IPS-NIHi11 (cell line): Measurements from ENCODE around the gene NPIPA5.
"Not testable (repeated sequence)": the region's sequence is repeated elsewhere in the genome, so short reads cannot be mapped to it uniquely, and the experiment has no call there.

Experiments used
- DNase-seq: peaks from one replicate; pipeline ENCODE4 v3.0.0; 2012; ENCODE audit warnings: mixed read lengths, low spot score

Gene NPIPA5

DNA sequence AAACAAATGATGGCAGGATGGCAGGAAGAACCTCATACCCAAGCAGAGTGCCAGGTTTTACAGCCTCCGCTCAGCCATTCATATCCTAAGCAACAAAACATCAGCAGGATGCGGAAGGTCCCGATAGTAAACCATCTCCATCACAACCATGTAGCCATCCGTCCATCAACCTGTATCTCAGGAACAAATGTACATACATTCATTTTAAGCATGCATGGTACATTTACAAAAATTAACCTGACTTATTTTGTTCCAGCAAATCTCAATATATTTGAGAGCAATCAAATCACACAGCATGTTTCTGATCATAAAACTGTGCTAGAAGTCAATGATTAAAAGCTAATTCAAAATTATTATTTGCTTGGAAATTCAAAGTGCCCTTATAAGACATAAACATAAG, at the start of gene NPIPA5:
Gene NPIPA5, minus strand, starts transcription at position 101 of the 400 bp plus-strand sequence. Its CDS starts 0 bp downstream, at position 101.
- DNase-seq = not testable (repeated sequence)

DNA sequence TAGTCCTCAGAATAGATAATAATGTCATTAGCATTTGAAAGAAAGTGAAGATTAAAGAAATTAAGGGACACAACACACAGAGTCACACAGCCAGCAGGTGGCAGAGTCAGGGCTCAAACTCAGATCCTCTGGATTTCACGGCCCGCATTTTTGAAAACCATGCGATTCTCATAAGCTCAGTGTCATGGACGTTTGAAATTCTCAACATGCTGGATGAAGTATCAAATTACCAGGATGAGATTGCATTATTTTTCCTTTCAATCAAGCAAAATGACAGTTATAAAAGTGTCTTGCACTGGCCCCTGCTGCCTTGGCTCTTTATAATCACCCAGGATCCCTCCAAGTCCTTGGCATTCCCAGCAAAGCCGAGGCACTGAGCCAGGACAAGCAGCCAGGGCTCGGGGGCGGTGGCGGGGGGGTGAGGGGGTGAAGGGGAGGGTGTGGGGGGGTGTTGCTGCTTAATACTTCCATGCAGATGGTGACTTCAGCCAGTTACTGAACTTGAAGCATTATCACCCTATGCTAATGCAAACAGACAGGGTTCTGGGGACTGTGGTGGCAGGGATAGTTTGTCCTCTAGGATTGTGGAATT, 49.6 kb upstream of the NPIPA5 start:
- peak; percentile 34 for DNase-seq

DNA sequence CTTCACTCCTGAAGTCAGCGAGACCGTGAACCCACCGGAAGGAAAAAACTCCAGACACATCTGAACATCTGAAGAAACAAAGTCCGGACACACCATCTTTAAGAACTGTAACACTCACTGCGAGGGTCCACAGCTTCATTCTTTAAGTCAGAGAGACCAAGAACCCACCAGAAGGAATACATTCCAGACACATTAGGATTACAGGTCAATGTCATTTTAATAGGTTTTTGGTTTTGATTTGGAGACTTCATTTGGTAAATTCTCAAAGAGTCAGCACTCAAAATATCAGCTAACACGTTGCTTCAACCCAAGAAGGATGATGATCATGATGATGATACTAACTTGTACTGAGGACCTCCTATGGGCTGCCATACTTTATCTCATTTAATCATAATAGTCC, 48.7 kb upstream of the NPIPA5 start:
- DNase-seq = no peak

DNA sequence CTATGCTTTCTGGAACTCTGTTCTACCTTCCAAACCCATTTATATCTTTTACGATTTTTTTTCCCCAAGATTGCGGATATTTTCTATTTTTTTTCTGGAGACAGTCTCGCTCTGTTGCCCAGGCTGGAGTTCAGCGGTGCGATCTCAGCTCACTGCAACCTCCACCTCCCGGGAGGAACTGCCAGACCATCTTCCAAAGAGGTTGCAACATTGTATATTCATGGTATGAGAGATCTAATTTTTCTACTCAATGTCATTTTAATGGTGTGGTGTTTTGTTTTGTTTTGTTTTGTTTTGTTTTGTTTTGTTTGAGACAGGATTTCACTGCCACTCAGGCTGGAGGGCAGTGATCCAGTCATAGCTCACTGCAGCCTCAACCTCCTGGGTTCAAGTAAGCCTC, 47.8 kb upstream of the NPIPA5 start:
- DNase-seq = no peak

DNA sequence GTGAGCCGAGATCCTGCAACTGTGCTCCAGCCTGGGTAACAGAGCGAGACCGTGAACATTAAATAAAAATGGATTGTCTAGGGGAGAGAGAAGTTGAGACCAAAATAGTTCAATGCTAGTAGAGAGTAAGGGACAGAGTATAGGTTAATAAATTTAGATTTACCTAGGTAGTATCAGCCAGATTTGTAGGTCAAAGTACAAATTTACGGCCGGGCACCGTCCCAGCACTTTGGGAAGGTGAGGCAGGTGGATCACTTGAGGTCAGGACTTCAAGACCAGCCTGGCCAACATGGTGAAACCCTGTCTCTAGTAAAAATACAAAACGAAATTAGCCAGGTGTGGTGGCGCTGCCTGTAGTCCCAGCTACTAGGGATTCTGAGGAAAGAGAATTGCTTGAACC, 44.1 kb upstream of the NPIPA5 start:
- DNase-seq = no peak

DNA sequence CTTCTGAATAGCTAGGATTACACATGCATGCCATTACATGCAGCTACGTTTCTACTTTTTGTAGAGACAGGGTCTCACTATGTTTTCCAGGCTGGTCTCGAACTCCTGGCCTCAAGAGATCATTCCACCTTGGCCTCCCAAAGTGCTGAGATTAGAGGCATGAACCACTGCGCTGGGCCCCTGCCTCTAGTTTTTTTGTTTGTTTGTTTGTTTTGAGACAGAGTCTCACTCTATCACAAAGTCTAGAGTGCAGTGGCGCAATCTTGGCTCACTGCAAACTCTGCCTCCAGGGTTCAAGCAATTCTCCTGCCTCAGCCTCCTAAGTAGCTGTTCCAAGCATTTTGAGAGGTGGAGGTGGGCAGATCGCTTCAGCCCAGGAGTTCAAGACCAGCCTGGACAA, 43.6 kb upstream of the NPIPA5 start:
- not testable (repeated sequence) for DNase-seq

DNA sequence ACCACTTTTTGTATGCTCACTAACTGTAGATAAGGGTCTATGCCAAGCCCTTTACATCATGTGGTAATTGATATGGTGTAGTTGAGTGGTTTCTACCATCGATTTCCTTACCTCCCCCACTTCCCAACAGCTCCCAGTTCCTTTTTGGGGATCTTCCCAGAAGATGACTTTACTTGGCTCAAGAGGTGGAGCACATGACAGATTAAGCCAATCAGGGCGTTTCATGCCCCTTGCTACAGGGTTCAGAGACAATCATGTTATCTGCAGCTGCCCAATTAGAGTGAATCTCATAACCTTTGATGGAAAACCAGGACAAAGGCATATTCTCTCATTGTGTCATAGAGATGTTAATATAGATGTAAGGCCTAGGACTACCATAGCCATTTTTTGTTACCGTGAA, 40.1 kb upstream of the NPIPA5 start:
- DNase-seq = no peak

DNA sequence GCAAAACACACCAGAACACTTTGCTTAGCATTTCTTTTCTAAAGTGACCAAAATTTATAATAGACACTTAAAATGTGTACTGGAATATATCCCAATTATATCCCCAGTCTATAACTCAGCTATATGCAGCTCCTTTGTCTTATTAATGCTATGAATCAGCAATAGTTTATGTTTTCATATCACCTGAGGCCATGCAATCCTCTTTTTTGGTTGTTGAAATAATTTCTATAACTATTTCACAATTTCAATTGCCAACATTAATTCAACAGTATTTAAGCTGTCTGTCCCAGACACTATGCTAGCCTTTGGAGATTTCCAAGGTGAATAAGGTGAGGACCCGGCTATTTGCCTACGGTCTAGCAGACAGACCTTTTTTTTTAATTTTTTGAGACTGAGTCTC, 39.1 kb upstream of the NPIPA5 start:
- no peak for DNase-seq

DNA sequence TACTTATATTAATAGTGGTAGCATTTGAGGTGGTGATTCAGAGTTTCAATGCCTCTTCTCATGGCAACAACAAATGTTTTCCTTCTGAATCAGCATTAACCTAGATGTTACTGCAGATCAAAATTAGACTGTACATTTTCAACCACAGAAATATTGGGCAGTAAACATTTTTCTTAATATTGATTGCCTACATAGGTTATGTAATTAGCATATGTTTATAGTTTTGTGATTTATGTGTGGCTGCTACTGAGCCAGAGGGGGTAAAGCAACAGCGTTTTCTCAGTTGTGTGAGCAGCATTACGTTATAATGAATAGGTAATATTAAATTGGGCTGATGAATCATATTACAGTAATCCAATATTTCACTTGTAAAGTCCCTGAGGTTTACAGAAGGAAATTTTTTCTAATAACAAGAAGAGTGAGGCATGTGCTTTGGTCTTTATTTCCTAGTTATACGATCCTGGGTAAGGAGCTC, 37.5 kb upstream of the NPIPA5 start:
- DNase-seq = no peak

DNA sequence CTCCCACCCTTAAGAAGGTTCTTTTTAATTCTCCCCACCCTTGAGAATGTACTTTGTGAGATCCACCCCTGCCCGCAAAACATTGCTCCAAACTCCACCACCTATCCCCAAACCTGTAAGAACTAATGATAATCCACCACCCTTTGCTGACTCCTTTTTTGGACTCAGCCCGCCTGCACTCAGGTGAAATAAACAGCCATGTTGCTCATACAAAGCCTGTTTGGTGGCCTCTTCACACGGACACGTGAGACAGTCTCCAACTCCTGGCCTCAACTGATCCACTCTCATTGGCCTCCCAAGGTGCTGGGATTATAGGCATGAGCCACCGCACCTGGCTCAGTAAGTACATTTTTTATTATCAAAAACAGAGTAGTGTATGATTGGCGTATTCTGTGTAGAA, 31.4 kb upstream of the NPIPA5 start:
- not testable (repeated sequence) for DNase-seq

DNA sequence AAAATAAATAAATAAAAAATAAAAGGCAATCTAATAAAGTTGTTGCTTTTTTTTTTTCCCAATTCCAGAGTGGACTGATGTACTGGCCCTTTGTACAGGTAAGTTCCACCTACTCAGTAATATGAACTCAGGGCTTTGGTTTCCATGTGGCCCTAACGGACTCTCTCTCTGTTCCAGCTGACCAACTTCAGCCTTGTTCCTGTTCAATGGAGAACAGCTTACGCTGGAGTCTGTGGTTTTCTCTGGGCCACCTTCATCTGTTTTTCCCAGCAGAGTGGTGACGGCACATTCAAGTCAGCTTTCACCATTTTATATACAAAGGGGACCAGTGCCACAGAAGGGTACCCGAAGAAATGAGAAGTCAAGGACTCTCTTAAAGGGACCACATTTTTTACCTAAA, 29.7 kb upstream of the NPIPA5 start:
- DNase-seq = not testable (repeated sequence)

DNA sequence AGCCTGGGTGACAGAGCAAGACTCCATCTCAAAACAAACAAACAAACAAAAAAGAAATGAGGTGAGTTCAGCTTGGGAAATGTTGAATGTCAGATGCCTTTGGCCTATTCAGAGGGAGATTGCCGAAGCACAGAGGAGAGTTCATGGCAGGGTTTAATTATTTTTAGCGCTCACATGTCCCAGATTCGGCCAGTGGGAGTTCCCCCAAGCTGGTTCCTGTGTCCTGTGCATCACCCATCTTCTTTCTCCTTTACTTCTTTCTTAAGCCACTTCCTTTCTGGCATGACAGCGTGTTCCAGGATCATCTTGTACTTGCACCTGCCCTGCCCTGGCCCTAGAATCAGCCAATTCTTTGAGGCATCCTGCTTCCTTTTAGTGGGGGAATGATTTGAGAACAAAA, 26.7 kb upstream of the NPIPA5 start:
- DNase-seq = no peak

DNA sequence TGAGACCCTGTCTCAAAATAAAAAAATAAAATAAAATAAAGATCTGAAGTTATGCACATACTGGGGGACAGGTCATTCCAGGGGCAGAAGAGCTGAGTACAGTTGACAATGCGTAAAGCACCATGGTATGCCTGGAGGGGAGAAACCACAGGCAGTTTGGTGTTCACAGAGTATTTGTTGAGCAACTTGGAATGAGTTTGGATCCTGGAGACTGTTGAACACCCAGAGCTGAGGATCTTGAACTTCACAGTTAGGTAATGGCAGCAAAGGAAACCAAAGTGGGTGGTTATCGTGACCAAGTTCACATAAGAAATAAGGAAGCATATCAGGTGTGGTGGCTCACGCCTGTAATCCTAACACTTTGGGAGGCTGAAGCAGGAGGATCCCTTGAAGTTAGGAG, 26.0 kb upstream of the NPIPA5 start:
- not testable (repeated sequence) for DNase-seq

DNA sequence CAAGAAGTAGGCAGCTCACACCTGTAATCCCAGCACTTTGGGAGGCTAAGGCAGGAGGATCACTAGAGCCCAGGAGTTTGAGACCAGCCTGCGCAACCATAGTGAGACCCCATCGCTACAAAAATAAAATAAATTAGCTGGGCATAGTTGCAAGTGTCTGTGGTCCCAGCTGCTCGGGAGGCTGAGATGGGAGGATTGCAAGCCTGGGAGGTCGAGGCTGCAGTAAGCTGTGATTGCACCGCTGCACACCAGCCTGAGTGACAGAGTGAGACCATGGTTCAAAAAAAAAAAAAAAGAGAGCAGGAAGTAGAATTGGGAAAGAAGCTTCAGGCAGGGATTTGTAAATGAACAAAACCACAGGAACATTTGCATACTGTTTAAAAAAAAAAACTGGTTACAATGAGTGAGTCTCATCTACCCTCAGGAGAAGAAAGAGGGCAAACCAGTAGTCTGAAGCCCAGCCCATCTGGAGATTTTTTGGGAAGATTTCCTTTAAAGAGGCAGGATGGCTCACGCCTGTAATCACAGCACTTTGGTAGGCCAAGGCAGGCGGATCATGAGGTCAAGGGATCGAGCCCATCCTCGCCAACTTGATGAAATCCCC, 25.4 kb upstream of the NPIPA5 start:
- DNase-seq = no peak

DNA sequence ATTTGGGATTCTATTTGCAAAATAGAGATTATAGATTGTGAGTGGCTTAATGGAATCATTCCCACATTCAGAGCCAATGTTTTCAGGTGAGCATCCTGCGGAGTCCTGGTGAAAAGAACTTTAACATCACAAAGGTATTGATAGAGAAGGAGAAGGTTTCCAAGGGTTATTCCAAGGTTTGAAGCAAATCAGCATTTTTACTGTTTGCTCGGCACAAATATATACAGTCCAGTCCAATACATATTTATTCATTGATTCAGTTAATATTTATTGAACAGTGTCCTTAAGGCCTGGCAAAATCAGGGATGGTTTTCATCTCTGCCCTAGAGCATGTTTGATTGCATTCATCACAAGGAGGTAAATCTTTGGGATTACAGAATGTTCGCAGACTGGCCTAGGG, 23.9 kb upstream of the NPIPA5 start:
- DNase-seq = no peak

DNA sequence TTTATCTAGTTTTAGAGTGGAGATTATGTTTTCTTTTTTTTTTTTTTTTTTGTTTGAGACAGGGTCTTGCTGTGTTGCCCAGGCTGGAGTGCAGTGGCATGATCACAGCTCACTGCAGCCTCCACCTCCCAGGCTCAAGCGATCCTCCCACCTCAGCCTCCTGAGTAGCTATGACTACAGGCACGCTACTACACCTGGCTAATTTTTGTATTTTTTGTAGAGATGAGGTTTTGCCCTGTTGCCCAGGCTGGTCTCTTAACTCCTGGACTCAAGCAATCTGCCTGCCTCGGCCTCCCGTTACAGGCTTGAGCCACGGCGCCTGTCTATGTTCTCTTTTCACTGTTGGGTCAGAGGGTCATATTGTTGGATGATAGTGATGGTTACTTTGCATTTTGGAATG, 22.2 kb upstream of the NPIPA5 start:
- not testable (repeated sequence) for DNase-seq

DNA sequence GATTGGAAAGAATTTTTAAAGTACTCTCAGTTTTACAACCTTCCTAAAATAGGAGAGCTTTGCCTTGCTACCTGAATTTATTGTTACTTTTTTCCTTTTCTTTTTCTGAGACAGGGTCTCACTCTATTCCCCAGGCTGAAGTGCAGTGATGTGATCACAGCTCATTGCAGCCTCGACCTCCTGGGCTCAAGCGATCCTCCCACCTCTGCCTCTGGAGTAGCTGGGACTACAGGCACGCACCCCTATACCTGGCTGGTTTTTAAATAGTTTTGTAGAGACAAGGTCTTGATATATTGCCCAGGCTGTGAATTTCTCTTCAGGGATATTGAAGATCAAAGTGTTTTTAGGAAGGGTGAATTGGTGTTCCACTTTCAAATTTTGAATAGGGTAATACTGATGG, 21.2 kb upstream of the NPIPA5 start:
- no peak for DNase-seq

DNA sequence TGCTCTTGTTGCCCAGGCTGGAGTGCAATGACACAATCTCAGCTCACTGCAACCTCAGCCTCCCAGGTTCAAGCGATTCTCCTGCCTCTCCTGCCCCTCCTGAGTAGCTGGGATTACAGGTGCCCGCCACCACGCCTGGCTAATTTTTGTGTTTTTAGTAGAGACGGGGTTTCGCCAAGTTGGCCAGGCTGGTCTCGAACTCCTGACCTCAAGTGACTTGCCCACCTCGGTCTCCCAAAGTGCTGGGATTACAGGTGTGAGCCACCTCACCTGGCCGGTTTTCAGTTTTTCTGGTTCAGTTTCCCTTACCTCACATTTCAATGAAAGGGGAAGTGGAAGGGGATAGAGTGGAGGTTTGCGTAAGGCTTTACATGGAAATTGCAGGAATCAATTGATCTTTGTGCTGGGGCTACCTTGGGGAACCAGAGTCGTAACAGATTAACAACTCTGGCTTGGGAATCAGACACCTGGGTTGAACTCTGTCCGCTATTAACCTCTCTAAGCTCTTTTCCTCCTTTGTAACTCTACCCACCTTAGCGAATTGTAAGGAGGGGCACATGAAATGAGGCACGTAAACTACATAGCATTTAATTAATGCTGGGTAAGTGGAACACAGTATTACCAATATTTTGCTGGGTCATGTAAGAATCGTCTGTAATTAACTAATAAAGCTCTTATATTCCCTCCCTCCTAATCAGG, 20.7 kb upstream of the NPIPA5 start:
- DNase-seq = no peak

DNA sequence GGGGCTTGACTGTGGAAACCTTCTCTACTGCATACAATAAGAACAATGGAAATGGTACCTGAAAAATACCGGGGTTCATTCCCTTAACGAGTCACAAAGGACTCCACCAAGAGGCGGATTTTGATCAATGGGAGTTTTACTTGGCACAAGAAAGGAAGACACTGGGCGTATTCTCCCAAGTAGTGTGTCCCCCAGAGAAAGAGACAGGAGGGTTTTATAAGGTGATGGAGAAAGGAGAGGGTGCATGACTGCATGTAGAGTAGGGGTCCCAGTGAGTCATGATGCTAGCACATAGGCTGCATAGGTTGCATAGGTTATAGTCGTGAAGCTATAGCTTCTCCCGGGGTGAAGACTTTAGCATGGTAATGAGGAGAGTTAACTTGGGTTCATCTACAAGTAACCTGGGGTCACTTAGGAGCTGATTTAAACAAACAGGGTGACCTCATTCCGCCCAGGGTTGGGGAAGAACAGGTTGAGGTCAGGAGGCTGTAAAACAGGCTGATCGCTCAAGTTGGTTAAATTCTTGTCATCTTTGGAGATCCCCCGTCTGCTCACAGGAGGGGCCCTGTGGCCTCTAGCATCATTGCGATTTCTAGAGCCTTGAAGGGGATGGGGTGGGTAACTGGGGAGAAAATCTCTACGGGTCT, 19.0 kb upstream of the NPIPA5 start:
- no peak for DNase-seq

DNA sequence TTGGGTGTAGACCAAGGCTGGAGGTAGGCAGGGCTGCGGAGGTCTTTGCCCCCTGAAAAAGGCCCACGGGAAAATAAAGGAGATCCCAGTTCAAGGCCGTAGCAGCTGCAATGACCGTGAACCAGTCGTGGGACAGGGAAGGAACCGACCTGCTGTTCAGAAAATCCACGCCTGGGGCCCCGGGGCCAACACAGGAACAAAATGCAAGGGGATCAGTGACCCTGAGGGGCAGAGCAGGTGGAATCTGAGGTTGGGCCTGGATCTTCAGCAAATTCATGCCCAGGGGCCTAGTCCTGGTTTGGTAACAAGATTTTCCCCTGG, 18.4 kb upstream of the NPIPA5 start:
- not testable (repeated sequence) for DNase-seq

DNA sequence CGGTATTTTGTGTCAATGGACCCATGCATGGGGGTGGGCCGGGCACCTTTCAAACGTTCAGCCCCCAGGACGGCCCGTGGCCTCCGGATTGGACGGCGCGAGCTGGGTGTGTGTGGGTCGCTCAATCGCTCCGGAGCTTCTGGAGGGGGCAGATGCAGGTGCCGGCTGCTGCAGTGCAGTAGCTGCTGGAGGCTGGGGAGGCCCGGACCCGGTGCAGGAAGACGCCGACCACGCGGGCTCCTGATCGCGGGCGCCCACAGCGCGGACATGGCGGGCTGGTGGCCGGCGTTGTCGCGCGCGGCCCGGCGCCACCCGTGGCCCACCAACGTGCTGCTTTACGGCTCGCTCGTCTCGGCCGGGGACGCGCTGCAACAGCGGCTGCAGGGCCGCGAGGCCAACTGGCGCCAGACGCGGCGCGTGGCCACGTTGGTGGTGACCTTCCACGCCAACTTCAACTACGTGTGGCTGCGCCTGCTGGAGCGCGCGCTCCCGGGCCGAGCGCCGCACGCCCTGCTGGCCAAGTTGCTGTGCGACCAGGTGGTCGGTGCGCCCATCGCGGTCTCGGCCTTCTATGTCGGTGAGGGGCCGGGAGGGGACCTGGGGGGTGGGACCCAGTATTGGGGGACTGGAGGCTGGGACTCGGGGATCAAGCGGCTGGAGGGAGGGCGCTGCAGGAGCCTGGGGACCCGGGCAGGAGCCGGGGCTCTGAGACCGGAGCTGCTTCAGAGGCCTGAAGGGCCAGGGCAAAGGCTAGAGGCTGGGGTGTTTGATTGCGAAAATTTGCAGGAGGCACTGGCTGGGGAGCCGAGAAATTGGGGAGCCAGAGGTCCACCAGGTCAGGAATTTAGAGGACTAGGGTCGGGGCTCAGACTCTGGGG, 17.8 kb upstream of the NPIPA5 start, which contains the start of gene MPV17L:
Gene MPV17L, plus strand, starts transcription at position 124 of the 878 bp plus-strand sequence. Its CDS starts 144 bp downstream, at position 268.
- DNase-seq = peak; percentile 75

DNA sequence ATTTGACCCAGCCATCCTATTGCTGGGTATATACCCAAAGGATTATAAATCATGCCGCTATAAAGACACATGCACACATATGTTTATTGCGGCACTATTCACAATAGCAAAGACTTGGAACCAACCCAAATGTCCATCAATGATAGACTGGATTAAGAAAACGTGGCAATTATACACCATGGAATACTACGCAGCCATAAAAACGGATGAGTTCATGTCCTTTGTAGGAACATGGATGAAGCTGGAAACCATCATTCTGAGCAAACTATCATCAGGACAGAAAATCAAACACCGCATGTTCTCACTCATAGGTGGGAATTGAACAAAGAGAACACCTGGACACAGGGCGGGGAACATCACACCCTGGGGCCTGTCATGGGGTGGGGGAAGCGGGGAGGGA, 14.9 kb upstream of the NPIPA5 start:
- DNase-seq = not testable (repeated sequence)
